Measurements from ENCODE around the gene ZNF584.

ZNF584 gene

DNA sequence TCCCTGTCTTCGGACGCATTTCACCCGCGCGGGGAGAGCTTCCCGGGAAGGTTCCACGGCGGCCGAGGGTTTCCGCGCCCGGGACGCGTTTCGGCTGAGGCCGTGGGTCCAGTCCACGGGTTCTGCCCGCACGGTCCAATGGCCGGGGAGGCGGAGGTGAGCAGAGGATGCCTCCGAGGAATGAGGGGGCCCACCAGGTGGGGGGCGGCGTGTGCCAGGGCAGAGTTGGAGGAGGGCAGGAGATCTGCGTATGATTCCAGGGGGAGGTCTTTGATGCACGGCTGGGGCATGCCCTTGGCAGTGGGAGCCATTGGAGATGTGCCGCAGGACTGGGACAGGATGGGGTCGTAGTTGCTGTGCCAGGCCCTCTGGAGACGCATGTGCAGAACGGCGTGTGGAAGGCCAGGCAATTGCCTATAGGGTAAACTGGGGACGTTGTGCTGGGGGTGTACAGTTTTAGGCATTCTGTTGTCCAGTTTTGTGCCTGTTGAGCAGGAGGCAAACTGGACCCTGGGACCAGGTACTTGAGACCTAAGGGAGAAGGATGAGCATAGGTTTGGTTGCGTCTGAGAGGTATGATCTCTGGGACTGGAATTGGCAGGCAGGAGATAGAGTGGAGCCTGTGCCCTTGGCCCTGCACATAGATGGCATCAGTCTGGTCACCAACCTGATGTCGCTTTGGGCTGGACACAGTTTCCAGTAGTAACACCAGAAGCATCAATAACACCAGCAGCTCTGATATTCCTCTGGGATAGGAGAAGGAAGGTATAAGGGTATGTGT, 751 bp downstream of the ZNF584 start:
- Histone ChIP-seq H3K27ac (peak overlapping the region; percentile 51), H3K36me3 (replicated peaks) (no peaks in the 10 kb centered on the region), H3K27me3 (replicated peaks) (no peaks in the 10 kb centered on the region), H3K4me3 (ENCODE audit: low read depth, low read length) (peak overlapping the region; percentile 95)
- TF ChIP-seq, protein P1, sequence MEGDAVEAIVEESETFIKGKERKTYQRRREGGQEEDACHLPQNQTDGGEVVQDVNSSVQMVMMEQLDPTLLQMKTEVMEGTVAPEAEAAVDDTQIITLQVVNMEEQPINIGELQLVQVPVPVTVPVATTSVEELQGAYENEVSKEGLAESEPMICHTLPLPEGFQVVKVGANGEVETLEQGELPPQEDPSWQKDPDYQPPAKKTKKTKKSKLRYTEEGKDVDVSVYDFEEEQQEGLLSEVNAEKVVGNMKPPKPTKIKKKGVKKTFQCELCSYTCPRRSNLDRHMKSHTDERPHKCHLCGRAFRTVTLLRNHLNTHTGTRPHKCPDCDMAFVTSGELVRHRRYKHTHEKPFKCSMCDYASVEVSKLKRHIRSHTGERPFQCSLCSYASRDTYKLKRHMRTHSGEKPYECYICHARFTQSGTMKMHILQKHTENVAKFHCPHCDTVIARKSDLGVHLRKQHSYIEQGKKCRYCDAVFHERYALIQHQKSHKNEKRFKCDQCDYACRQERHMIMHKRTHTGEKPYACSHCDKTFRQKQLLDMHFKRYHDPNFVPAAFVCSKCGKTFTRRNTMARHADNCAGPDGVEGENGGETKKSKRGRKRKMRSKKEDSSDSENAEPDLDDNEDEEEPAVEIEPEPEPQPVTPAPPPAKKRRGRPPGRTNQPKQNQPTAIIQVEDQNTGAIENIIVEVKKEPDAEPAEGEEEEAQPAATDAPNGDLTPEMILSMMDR (IDR thresholded peaks at IDR 0.05; ENCODE audit: low read depth, low read length, missing control alignments), result peak; percentile 5
- in situ Hi-C loops (cut with HindIII; ENCODE audit: low pct_ligation_motif_present, low sequenced_read_pairs), result no loop called here
- DNase-seq, result no peak

DNA sequence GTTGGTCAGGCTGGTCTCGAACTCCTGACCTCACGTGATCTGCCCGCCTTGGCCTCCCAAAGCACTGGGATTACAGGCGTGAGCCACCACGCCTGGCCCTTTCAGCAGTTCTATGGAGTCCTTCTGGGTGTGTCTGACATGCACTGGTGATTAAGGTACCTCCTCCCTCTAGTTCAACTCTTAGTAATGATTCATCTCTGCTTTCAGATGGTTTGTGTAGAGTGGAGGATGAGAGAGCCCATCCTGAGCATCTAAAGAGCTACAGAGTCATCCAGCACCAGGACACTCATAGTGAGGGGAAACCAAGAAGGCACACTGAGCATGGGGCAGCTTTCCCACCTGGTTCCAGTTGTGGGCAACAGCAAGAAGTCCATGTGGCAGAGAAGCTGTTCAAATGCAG, 8.2 kb downstream of the ZNF584 start:
- in situ Hi-C loops (cut with HindIII; ENCODE audit: low pct_ligation_motif_present, low sequenced_read_pairs), result no loop called here
- Histone ChIP-seq H3K27ac (no peak overlapping the region), H3K36me3 (replicated peaks) (peaks cover 41% of the 10 kb centered on the region), H3K27me3 (replicated peaks) (no peaks in the 10 kb centered on the region), H3K4me3 (ENCODE audit: low read depth, low read length) (no peak overlapping the region)
- TF ChIP-seq, protein P1 (IDR thresholded peaks at IDR 0.05; ENCODE audit: low read depth, low read length, missing control alignments), result no peak
- DNase-seq, result no peak

DNA sequence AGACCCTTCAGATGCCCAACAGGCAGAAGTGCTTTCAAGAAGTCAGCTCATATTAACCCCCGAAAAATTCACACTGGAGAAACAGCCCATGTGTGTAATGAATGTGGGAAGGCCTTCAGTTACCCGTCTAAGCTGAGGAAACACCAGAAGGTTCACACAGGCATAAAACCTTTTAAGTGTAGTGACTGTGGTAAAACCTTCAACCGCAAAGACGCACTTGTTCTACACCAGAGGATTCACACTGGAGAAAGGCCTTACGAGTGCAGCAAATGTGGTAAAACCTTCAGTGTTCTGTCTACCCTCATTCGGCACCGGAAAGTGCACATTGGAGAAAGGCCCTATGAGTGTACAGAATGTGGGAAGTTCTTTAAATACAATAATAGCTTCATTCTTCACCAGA, 8.6 kb downstream of the ZNF584 start:
- Histone ChIP-seq H3K27me3 (replicated peaks) (no peaks in the 10 kb centered on the region), H3K4me3 (ENCODE audit: low read depth, low read length) (no peak overlapping the region), H3K36me3 (replicated peaks) (peaks cover 41% of the 10 kb centered on the region), H3K27ac (no peak overlapping the region)
- DNase-seq, result no peak
- TF ChIP-seq, protein P1 (IDR thresholded peaks at IDR 0.05; ENCODE audit: low read depth, low read length, missing control alignments), result no peak
- in situ Hi-C loops (cut with HindIII; ENCODE audit: low pct_ligation_motif_present, low sequenced_read_pairs), result no loop called here

DNA sequence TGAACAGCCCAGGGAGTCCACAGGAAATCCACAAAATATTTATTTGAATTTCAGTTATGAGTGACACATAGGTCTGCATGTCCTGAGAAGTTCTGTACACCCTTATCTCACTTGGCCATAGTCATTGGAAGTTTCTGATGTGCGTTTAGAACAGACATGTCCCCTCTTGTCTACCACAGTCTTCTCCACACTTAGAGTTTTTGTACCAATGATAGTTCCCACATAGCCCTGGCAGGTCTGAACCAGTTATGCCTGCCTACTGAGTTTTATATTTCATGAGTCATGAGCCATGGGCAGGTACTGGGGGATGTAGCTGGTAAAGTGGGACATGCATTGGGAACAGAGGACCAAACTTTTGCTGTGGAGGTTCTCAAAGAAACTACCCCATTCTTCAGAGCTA, 20.2 kb downstream of the ZNF584 start:
- in situ Hi-C loops (cut with HindIII; ENCODE audit: low pct_ligation_motif_present, low sequenced_read_pairs), result no loop called here
- DNase-seq, result no peak
- peaks cover 14% of the 10 kb centered on the region for H3K36me3 ChIP-seq (replicated peaks)
- H3K27ac ChIP-seq, result no peak overlapping the region
- TF ChIP-seq, protein P1 (IDR thresholded peaks at IDR 0.05; ENCODE audit: low read depth, low read length, missing control alignments), result no peak
- H3K4me3 ChIP-seq (ENCODE audit: low read depth, low read length), result no peak overlapping the region
- no peaks in the 10 kb centered on the region for H3K27me3 ChIP-seq (replicated peaks)

DNA sequence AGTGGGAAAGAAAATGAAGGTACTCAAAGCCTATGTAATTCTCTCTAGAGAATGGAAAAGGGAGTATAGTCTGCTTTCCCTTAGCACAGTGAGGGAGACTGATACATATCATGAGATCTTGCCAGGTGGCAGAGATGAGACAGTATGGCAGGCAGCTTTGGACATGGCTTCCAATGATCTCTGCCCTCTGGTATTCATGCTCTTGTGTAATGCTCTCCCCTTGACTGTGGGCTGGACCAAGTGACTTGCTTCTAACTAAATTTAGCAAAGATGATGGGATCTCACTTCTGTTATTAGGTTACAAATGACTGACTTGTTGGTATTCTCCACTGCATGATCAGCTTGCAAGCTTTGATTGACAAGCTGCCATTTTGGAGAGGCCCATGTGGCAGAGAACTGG, 21.3 kb downstream of the ZNF584 start:
- in situ Hi-C loops (cut with HindIII; ENCODE audit: low pct_ligation_motif_present, low sequenced_read_pairs), result no loop called here
- no peak for DNase-seq
- no peaks in the 10 kb centered on the region for H3K27me3 ChIP-seq (replicated peaks)
- no peak overlapping the region for H3K27ac ChIP-seq
- no peak overlapping the region for H3K4me3 ChIP-seq (ENCODE audit: low read depth, low read length)
- TF ChIP-seq, protein P1 (IDR thresholded peaks at IDR 0.05; ENCODE audit: low read depth, low read length, missing control alignments), result no peak
- H3K36me3 ChIP-seq (replicated peaks), result peaks cover 25% of the 10 kb centered on the region

DNA sequence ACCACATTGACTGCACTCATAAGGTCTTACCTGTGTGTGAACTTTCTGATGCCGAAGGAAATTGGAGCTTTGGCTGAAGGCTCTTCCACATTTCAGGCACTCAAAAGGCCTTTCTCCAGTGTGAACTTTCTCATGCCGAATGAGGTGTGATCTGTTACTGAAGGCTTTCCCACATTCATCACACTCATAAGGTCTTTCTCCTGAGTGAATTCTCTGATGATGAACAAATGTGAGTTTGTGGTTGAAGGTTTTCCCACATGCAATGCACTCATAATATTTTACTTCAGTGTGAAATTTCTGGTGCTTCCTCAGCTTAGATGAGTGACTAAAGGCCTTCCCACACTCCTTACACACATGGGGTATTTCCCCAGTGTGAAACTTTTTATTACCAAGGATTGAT, 25.8 kb downstream of the ZNF584 start:
- peaks cover 46% of the 10 kb centered on the region for H3K36me3 ChIP-seq (replicated peaks)
- in situ Hi-C loops (cut with HindIII; ENCODE audit: low pct_ligation_motif_present, low sequenced_read_pairs), result no loop called here
- DNase-seq, result no peak
- H3K27ac ChIP-seq, result no peak overlapping the region
- H3K27me3 ChIP-seq (replicated peaks), result no peaks in the 10 kb centered on the region
- no peak overlapping the region for H3K4me3 ChIP-seq (ENCODE audit: low read depth, low read length)
- TF ChIP-seq, protein P1 (IDR thresholded peaks at IDR 0.05; ENCODE audit: low read depth, low read length, missing control alignments), result no peak

Data from brain microvascular endothelial cell (primary cell).